Smooth muscle cell (in vitro differentiated cells): ENCODE results near the gene PDXK. TPM values are rescaled to one million over a fixed set of nuclear protein-coding genes. Genes with fewer than 3 reads are reported as not detected.

Experiments used
- DNase-seq: peaks from one replicate; lab custom pipeline; 2025; ENCODE audit not compliant: unreplicated experiment; lab: John Stamatoyannopoulos, UW
- H2AFZ ChIP-seq: fragments of 200-600 bp; sonication (generic); 2 replicates; pipeline ENCODE4 v1.6.0; 2016; ENCODE audit warnings: antibody characterized with exemption, low read depth, mild to moderate bottlenecking
- H3F3A ChIP-seq: fragments of 200-600 bp; sonication (generic); 2 replicates; pipeline ENCODE4 v1.6.0; 2017; ENCODE audit warnings: antibody characterized with exemption, low read depth
- H3K27ac ChIP-seq: fragments of 200-600 bp; sonication (generic); 2 replicates; pipeline ENCODE4 v1.5.1; 2016; ENCODE audit warnings: low read depth, mild to moderate bottlenecking
- H3K27me3 ChIP-seq: fragments of 200-600 bp; sonication (generic); 2 replicates; pipeline ENCODE4 v1.6.1; 2016; ENCODE audit warnings: low read depth, mild to moderate bottlenecking
- H3K36me3 ChIP-seq: fragments of 200-600 bp; sonication (generic); 2 replicates; pipeline ENCODE4 v1.5.1; 2016; ENCODE audit warnings: low read depth
- H3K4me1 ChIP-seq: fragments of 200-600 bp; sonication (generic); 2 replicates; pipeline ENCODE4 v1.5.1; 2016; ENCODE audit warnings: low read depth
- H3K4me2 ChIP-seq: fragments of 200-600 bp; sonication (generic); 2 replicates; pipeline ENCODE4 v1.6.0; 2016; ENCODE audit warnings: mild to moderate bottlenecking
- H3K4me3 ChIP-seq: fragments of 200-600 bp; sonication (generic); 2 replicates; pipeline ENCODE4 v1.5.1; 2016; ENCODE audit warnings: mild to moderate bottlenecking
- H3K79me2 ChIP-seq: fragments of 200-600 bp; sonication (generic); 2 replicates; pipeline ENCODE4 v1.6.0; 2016; ENCODE audit warnings: low read depth, mild to moderate bottlenecking
- H3K9ac ChIP-seq: fragments of 200-600 bp; sonication (generic); 2 replicates; pipeline ENCODE4 v1.6.0; 2016; ENCODE audit warnings: low read depth
- H3K9me3 ChIP-seq: fragments of 200-600 bp; sonication (generic); replicated peaks from 2 replicates; pipeline ENCODE4 v1.5.1; 2016; ENCODE audit warnings: low read depth
- H4K20me1 ChIP-seq: fragments of 200-600 bp; sonication (generic); 2 replicates; pipeline ENCODE4 v1.6.0; 2016; ENCODE audit warnings: low read depth
- CTCF ChIP-seq: fragments of 200-600 bp; sonication (generic); IDR thresholded peaks from 2 replicates; pipeline ENCODE4 v1.5.1; 2017; ENCODE audit warnings: borderline replicate concordance, mild to moderate bottlenecking, antibody characterized with exemption; ENCODE audit not compliant: insufficient read depth, poor library complexity, severe bottlenecking
- WGBS: methylation state at CpG from one replicate; pipeline ENCODE4 v1.1.7; 2016; ENCODE audit warnings: low lambda C conversion rate; 5-methylcytosine and 5-hydroxymethylcytosine counted together
- polyA plus RNA-seq: library from polyadenylated mRNA; unstranded; fragments of >200 nt; fragmentation: Nextera tagmentation; extraction: Ambion mirVana; gene quantifications from 2 replicates; pipeline ENCODE4 v1.2.1, GENCODE V29; 2016
- total RNA-seq: library from RNA; depleted of rRNA; stranded (reverse); fragments of >200 nt; gene quantifications from 2 replicates; pipeline ENCODE4 v1.2.3, GENCODE V29; 2014

PDXK gene
- total and polyA plus RNA-seq, 2 experiments from 2014 or later, result 92.6 to 184 TPM

- no peak overlapping the region for H3K9ac ChIP-seq
- H4K20me1 ChIP-seq, result no peaks in the 10 kb centered on the region
- DNase-seq, result no peak
- no peaks in the 10 kb centered on the region for H3F3A ChIP-seq
- no peak overlapping the region for H3K4me2 ChIP-seq
- no peaks in the 10 kb centered on the region for H3K27me3 ChIP-seq
- no peak for TF ChIP-seq CTCF
- H3K4me3 ChIP-seq, result no peak overlapping the region
- H3K27ac ChIP-seq, result no peak overlapping the region
- no peaks in the 10 kb centered on the region for H3K79me2 ChIP-seq
- H3K4me1 ChIP-seq, result no peaks in the 10 kb centered on the region
- 99% methylated on average over 10 of the region's 10 CpGs for WGBS
- no peak overlapping the region for H2AFZ ChIP-seq
- no peaks in the 10 kb centered on the region for H3K9me3 ChIP-seq
- H3K36me3 ChIP-seq, result no peaks in the 10 kb centered on the region
Observed at GRCh38 chr21:43691801-43692200, 27.1 kb upstream of the PDXK start.

GRCh38 chr21:43692949-43693348, 26.0 kb upstream of the PDXK start:
- Histone ChIP-seq H2AFZ (no peak overlapping the region), H3K36me3 (no peaks in the 10 kb centered on the region), H3F3A (no peaks in the 10 kb centered on the region), H3K79me2 (no peaks in the 10 kb centered on the region), H3K9ac (no peak overlapping the region), H4K20me1 (no peaks in the 10 kb centered on the region), H3K27me3 (no peaks in the 10 kb centered on the region), H3K4me1 (no peaks in the 10 kb centered on the region), H3K9me3 (no peaks in the 10 kb centered on the region), H3K27ac (no peak overlapping the region), H3K4me2 (no peak overlapping the region), H3K4me3 (no peak overlapping the region)
- DNase-seq, result no peak
- no peak for TF ChIP-seq CTCF
- WGBS, result 95% methylated on average over 8 of the region's 8 CpGs

GRCh38 chr21:43693981-43694380, 24.9 kb upstream of the PDXK start:
- no peaks in the 10 kb centered on the region for H3K9me3 ChIP-seq
- no peak overlapping the region for H3K9ac ChIP-seq
- no peaks in the 10 kb centered on the region for H3K79me2 ChIP-seq
- no peak for DNase-seq
- 96% methylated on average over 18 of the region's 23 CpGs for WGBS
- H3K4me1 ChIP-seq, result no peaks in the 10 kb centered on the region
- H3K27me3 ChIP-seq, result no peaks in the 10 kb centered on the region
- no peak overlapping the region for H3K4me3 ChIP-seq
- H3K4me2 ChIP-seq, result no peak overlapping the region
- no peaks in the 10 kb centered on the region for H3K36me3 ChIP-seq
- no peak for TF ChIP-seq CTCF
- H2AFZ ChIP-seq, result no peak overlapping the region
- H4K20me1 ChIP-seq, result no peaks in the 10 kb centered on the region
- no peaks in the 10 kb centered on the region for H3F3A ChIP-seq
- no peak overlapping the region for H3K27ac ChIP-seq

GRCh38 chr21:43694437-43695079, 24.4 kb upstream of the PDXK start:
- no peak for TF ChIP-seq CTCF
- Histone ChIP-seq H3K4me2 (no peak overlapping the region), H4K20me1 (no peaks in the 10 kb centered on the region), H3F3A (no peaks in the 10 kb centered on the region), H3K4me1 (no peaks in the 10 kb centered on the region), H3K9me3 (no peaks in the 10 kb centered on the region), H3K36me3 (no peaks in the 10 kb centered on the region), H3K9ac (no peak overlapping the region), H2AFZ (no peak overlapping the region), H3K27ac (no peak overlapping the region), H3K79me2 (no peaks in the 10 kb centered on the region), H3K4me3 (no peak overlapping the region), H3K27me3 (no peaks in the 10 kb centered on the region)
- 96% methylated on average over 27 of the region's 27 CpGs for WGBS
- DNase-seq, result no peak
